Glomerular endothelial cell (primary cell): ENCODE measurements around the gene ERI3. TPM values are rescaled to one million over a fixed set of nuclear protein-coding genes. Genes with fewer than 3 reads are reported as not detected.

Experiments
- DNase-seq: peaks from one replicate; pipeline ENCODE4 v3.0.0-alpha.2; 2011; ENCODE audit warnings: low read depth, low spot score; ENCODE audit errors: extremely low read depth
- total RNA-seq: library from RNA; depleted of rRNA; stranded (reverse); fragments of >200 nt; gene quantifications from 2 replicates; pipeline ENCODE4 v1.2.3, GENCODE V29; 2015

Gene ERI3
- total RNA-seq, 1 donor from 2014 or later: 48.7 TPM

GRCh38 chr1:44318097-44319088 is 36.7 kb downstream of the ERI3 start:
- DNase-seq: no peak

- DNase-seq: no peak
These were observed 38.8 kb downstream of the ERI3 start for GRCh38 chr1:44316231-44316759.

DNA sequence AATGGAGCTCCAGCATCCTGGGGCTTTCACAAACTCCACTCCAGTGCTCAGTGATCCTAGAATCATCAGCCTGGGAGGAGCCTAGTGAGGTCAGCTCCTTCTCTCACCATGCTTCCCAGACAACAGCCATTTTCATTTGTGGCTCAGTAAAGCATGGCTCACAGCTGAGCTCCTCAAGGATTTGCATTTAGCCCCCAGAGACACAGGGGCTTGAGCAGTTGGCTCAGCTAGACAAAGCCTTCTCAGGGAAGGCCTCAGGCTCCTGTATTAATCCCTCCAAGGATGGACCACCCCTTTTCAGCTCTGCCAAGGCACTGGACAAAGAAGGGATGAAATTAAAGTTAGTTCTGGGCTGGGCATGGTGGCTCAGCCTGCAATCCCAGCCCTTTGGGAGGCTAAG is 39.5 kb downstream of the ERI3 start:
- no peak for DNase-seq

DNA sequence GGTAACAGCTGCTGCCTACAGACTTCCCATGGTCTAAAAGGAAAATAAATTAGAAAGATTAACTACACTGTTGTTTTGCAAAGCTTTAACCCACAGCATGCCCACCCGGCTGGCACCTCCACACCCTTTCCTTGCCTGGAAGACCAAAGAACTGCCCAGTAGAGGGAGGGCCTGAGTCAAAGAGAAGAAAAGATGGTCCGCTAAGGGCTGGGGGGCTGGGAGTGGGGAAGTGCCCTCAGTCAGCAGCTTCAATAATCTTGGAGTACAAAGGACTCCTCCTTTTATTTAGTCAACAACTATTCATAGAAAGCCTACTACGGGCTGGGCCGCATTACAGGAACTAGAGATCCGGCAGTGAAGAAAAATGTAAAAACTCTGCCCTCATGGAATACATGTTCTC is 40.6 kb downstream of the ERI3 start:
- no peak for DNase-seq

DNA sequence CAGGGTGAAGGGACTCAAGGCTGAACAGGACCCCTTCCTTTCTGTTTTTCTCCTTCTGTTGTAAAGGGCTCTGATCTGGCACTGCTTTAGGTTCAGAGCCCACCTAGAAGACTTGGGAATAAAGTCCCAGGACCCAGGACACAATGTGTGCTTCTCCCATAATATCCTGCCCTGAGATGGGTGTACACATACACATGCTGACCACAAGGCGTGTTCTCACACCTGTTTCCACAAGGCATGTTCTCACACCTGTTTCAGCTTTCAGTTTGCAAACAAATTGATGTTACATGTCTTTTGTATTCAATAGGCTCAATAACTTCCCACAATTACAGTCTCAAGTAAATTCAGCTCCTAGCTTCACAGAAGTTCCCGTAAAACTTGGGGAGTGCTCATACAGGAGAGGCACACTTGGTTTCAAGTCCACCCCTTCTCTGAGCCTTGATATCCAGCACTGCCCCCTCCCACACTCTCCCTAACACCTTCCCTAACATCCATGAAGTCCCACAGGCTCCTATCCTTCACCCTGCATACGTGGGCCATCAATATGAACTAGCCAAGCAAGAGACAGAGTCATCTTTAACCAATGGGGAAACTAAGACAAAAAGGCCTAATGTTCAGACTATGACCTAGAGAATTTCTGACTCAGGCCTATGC is 41.7 kb downstream of the ERI3 start:
- DNase-seq: no peak

DNA sequence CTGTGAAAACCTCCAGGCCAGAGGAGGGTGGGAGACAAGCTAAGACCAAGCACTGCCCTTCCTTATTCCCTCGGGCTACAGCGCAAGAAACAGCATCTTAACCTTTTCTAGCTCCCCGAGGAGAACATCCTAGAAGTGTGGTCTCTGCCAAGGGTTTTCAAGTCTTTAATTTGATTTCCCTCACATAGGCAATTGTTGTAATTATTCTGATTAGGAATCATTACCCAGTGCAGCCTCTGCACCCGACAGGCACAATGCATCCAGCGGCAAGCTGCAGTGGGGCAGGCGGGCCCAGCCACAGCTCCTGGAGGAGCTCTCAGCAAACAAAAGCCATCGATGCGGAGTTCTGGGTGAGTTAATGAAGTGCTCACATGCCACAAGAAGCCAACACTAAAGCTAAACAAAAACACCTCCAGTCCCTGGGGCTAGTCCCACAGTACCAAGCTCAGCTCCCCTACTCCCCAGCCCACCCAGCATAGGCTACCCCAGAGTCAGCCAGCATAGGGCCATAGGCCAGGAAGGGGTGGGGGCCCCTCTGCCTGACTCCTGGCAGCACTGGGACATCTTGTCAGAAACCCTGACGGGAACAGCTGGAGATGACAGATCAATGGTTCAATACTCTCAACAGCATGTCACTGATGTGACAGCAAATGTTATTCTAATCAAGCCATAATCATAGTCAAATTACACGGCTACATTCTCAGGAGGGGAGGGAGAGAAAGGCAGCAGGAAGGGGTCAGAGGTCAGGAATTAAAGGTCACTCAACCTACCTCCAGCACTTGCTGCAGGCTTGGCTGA is 42.5 kb downstream of the ERI3 start:
- DNase-seq: no peak

GRCh38 chr1:44310006-44310405 is 45.1 kb downstream of the ERI3 start:
- DNase-seq: no peak

DNA sequence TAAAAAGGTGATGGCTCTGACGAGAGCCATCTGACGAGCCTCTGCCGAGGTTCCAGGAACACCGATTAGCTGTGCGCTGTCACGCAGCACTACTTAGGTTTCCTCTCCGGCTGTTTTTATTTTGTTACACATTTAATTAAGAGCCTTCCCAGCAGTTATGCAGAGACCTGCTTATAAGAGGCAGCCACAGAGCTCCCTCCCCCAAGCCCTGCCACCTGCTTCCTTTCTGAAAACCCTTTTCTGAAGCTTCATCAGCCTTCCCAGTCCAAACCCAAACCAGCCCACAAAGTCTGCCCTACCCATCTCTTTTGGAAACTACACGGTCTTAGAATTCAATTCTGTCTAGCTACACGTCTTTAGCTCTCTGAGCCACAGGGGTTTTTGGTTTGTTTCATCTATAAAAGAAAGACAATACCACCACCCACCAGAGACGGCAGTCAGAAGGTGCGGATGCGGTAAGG is 49.1 kb downstream of the ERI3 start:
- no peak for DNase-seq

DNA sequence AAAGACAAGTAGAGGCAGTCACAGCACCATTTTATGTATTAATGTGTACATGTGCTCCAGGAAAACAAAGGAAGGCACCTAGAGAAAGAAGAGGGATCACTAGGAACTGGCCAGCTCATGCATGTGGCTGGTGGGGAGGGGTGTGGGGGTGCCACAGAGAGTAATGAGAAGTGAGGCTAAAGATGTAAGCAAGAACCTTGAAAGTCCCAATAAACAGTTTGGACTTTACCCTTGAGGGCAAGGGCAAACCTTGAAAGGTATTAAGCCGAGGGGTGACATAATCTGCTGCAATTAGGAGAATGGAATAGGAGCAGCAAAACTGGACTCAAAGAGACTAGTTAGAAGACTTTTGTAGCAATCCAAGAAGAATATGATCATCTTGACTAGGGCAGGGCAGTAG is 51.5 kb downstream of the ERI3 start:
- no peak for DNase-seq

DNA sequence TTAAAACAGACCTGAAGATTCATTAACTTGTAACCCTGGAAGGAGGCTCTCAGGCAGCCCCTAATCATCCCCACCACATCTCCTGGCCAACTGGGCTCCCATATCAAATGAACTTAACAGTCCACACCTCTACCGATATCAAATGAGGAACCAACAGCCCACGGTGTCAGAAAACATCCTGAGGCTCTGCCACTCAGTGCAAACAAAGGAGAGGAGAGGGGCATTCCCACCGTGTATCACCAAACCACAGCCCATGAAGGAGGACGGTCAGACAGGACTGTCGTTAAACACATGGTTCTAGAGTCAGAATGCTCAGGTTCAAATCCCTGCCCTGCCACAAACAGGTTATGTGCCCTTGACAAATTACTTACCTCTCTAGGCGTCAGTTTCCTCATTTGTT is 52.5 kb downstream of the ERI3 start:
- no peak for DNase-seq

DNA sequence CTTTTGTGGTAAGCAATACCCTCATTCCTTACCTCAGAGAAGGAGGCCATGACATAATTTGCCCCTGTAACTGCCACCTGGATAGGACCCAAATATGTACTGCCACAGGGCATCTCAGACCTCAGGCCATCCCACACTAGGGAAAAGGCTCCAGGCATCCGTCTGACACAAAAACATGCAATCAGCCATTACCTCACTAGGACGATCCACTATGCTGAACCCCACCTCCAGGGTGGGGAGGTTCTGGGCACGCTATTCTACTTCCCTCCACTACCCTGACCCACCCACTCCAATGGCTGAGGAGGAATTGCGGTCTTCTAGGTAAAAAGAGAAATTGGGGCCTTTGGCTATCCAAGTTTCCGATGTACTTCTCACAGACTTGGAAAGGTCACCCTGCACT is 53.6 kb downstream of the ERI3 start:
- DNase-seq: no peak

GRCh38 chr1:44300852-44301251 is 54.2 kb downstream of the ERI3 start:
- no peak for DNase-seq

DNA sequence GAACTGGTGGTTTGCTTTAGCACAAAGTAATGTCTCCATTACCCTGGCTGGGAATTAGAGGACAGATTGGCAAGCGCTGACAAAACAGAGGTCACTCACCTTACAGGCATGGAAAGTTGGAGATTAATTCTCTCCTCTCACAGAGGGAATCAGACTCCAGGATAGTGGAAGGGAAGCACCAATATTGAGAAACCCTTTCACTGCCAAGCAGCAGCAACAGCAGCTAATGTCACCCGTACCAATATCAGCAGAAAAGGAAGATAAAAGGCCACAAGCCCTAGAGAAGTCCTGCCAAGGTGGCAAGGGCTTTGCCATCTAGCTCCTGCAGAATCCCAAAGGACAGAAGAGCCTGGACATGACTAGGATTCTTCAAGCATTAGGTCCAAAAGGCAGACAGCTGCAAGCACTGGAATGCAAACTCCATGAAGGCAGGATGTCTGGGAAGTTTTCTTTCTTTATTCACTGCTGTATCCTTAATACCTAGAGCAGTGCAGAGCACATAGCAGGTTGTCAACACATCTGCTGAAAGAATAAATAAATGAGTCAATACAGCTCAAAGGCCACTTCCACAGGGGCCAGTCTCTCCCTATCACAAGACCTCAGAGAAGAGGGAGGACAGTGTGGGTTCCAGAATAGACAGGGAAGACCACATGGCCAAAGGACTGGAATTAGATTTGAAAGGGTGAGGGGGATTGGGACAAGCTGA is 57.2 kb downstream of the ERI3 start:
- no peak for DNase-seq

GRCh38 chr1:44296806-44297205 is 58.3 kb downstream of the ERI3 start:
- DNase-seq: no peak

- DNase-seq: no peak
These were observed 59.0 kb downstream of the ERI3 start for GRCh38 chr1:44296086-44296485.

- no peak for DNase-seq
These were observed 60.5 kb downstream of the ERI3 start for GRCh38 chr1:44294588-44295007.

DNA sequence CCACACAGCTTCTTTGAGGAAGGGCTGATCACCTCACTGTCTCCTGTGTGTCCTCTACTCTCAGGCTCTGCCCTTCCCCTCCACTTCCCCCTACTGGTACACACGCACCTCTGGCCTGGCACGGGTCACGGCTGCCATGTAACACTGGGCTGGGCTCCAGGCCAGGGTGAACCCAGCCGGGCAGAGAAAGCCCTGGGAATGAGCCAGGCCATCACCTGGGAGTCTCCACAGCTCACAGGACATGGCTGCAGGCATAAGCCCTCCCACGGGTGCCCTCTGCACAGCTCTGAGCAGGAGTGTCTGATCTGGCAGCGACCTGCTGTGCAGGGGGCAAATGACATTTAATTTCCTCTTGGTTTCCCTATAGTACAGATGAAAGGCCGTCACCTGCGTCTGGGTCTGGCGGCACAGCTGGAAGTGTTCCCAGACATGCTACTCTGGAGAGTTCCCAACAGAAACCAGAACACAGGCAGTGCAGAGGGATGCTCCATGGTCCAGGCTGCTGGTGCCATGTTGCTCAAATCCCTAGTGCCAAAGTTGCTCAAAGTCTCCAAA is 61.2 kb downstream of the ERI3 start:
- DNase-seq: no peak

- no peak for DNase-seq
These were observed 62.4 kb downstream of the ERI3 start for GRCh38 chr1:44292651-44293050.

GRCh38 chr1:44290250-44291094 is 64.6 kb downstream of the ERI3 start:
- no peak for DNase-seq
